Measurements from ENCODE around the gene SDK1.

SDK1 gene

DNA sequence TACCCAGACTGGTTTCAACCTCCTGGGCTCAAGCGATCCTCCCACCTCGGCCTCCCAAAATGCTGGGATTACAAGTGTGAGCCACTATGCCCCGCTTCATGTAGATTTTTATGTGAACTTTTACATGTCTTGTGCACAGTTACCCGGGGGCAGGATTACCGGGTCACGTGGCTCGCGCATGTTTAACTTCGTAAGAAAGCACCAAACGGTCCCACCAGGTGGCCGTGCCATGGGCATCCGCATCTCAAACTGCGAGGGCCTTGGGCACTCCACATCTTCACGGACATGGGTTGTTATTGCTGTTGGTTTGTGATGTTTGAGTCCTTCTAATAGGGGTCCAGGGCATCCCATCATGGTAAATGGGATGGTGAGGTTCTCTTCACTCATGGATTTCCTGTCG, 744.4 kb downstream of the SDK1 start:
- no peak for DNase-seq (ENCODE audit: low spot score)

DNA sequence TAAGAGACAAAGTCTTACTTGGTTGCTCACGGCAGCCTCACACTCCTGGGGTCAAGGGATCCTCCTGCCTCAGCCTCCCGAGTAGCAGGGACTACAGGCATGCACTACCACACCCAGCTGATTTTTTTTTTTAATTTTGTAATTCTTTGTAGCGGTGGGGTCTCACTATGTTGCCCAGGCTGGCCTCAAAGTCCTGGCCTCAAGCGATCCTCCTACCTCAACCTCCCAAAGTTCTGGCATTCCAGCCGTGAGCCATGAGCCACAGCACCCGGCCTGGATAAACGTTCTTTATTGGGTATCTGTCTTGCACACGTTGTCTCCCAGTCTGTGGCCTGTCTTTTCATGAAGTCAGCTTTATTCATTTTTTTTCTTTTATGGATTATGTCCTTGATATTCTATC, 744.9 kb downstream of the SDK1 start:
- DNase-seq (ENCODE audit: low spot score), result no peak

DNA sequence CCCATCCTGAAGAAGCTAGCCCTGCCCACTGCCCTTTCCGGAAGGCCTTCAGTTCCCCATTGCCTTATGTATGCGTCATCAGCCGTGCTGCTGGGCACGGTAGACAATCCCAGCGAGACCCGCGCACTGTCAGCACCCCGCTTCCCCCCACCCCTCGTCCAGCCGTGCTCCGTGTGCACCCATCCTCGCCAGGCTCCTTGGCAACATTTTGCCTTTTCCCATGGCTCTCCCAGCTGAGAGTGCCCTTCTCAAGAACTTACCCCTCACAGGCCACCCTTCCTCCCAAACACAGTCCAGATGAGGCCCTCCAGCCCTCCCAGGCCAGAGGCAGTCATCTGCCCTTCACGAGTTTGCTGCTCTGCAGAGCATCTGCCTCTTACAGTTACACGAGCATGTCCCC, 747.3 kb downstream of the SDK1 start:
- DNase-seq (ENCODE audit: low spot score), result no peak

DNA sequence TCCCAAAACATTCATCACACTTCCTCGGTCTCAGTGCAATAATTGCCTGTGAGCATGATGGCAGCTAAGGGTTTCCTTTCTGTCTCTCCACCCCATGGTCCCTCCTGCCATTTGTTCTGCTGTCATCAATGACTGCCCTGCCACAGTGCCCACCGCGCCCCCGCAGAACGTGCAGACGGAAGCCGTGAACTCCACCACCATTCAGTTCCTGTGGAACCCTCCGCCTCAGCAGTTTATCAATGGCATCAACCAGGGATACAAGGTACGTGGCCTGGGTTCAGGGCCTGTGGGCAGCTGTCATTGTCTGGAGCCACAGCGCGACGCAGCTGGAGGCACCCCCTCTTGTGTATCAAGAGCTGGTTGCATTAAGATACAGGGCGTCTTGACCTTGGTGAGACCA, 748.1 kb downstream of the SDK1 start:
- DNase-seq (ENCODE audit: low spot score), result no peak

GRCh38 chr7:4050126-4050660, 749.1 kb downstream of the SDK1 start:
- no peak for DNase-seq (ENCODE audit: low spot score)

- no peak for DNase-seq (ENCODE audit: low spot score)
Observed at GRCh38 chr7:4051696-4052095, 750.6 kb downstream of the SDK1 start.

DNA sequence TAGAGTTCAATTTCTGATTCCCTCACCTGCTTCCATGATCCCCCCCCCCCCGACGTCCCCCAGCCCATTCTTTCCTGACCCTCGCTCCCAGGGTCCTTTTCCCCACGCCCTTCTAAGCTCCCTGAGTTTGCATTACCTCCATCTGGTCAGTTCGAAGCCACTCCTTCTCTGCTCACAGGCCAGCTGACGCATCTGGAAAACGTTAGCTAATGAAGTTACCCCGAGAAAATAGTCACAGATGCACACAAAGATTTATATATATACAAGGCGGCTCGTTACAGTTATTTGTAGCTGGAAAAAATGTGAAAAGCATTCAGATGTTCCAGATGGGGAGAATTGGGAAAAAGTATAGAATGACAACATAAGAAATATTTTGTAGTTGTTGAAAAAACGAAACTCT, 751.1 kb downstream of the SDK1 start:
- DNase-seq (ENCODE audit: low spot score), result no peak

GRCh38 chr7:4054158-4054557, 753.1 kb downstream of the SDK1 start:
- no peak for DNase-seq (ENCODE audit: low spot score)

GRCh38 chr7:4056552-4057288, 755.7 kb downstream of the SDK1 start:
- DNase-seq (ENCODE audit: low spot score), result no peak

DNA sequence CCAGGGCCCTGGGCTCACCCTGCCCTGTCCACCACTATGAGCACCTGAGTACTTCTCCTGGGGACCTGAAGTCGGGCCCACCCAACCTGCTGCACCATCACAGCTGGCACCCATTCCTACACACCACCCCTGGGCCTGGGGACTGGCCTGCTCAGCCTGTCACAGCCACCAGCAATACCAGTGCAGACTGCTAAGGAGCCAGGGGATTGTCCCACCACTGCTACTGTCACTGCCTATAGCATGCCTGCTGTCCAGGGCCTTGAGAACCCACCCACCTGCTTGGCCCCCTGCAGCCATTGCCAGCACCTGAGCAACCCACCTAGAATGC, 756.2 kb downstream of the SDK1 start:
- DNase-seq (ENCODE audit: low spot score), result no peak

- DNase-seq (ENCODE audit: low spot score), result no peak
Observed at GRCh38 chr7:4058158-4058557, 757.1 kb downstream of the SDK1 start.

GRCh38 chr7:4065190-4065589, 764.1 kb downstream of the SDK1 start:
- DNase-seq (ENCODE audit: low spot score), result no peak

DNA sequence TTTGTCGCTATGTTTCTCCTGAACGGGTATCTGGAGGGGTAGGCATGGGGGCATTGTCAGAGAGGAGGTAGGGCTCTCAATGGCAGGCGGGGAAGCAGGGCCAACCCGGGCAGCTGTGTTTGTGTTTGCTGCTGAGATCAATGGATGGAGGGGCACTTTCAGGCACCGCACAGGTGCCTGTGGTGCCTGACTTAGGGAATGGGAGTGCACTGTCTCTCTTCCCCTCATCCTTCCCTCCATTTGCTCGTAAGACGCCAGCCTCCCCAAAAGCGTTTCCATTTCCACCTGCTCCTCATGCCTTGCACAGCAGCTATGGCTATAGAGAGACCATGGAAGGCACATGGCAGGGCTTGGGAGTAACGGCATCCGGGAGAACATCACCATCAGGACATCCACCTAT, 765.2 kb downstream of the SDK1 start:
- no peak for DNase-seq (ENCODE audit: low spot score)

- DNase-seq (ENCODE audit: low spot score), result no peak
Observed at GRCh38 chr7:4066626-4067475, 765.8 kb downstream of the SDK1 start.

DNA sequence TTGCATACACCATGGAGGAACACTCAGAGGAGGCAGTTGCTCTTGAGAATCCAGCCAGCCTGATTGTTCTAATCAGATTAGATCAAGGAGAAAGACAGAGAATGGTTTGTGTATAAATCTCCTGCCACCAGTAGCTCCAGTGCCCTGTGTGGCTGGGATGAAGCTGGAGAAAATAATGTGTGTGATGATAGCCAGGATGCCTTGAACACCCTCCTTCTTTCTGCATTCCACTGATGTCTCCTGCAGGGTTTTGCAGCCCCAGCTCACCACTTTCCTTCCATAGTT, 766.4 kb downstream of the SDK1 start:
- DNase-seq (ENCODE audit: low spot score), result no peak

- no peak for DNase-seq (ENCODE audit: low spot score)
Observed at GRCh38 chr7:4067874-4068273, 766.8 kb downstream of the SDK1 start.

- no peak for DNase-seq (ENCODE audit: low spot score)
Observed at GRCh38 chr7:4068286-4068685, 767.2 kb downstream of the SDK1 start.

GRCh38 chr7:4069268-4070095, 768.4 kb downstream of the SDK1 start:
- DNase-seq (ENCODE audit: low spot score), result no peak

DNA sequence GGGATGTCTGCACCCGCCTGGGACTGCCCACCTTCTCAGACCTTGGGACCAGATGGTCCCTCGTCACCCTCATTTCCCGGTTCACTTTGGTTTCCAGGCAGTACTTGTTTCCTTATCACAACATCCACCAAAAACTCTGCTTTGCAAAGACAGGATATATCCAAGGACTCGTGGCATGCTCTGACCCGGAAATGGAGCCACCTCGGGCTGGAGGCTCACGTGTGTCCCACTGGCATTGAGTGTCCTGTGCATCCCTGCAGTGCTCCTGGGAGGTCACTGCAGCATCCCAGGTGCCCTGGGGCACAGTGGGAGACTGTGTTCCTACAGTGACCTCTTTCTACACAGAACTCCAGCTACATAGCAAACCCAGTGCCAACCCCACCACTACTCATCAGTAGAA, 769.2 kb downstream of the SDK1 start:
- no peak for DNase-seq (ENCODE audit: low spot score)

GRCh38 chr7:4071370-4072058, 770.5 kb downstream of the SDK1 start:
- no peak for DNase-seq (ENCODE audit: low spot score)

DNA sequence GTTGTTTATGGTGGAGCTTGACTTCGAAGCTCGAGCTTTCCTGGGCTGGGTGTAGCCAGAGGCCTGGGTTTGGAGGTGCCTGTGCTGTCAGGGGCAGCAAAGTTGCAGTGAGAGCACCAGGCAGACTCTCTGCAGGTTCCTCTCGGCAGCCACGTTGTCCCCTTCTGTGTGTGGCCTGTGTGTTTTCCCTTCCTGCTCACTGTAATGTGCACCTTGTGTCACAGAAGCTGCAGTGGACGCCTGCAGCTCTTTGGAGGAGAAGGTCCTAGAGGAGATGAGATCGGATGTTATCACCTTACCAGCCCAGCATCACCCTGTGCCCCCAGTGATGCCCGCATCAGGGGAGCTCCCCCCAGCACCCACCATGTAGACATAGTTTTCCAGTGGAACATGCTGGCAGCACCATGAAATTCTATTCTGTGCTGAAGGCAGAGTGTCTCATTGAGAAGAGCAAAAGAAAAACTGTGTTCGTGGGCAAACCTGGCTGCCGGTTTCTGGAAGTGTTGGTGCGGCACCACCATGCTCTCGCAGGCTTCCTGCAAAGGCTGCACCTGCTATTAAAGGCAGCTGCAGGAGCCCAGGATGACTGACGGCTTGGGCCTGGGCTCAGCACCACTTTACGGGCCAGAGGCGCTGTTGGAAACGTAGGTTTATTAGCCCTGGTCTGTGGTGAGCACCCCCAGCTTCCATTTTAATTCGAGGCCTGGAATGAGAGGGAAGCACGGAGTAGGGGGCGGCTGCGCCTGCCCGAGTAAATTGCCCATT, 771.3 kb downstream of the SDK1 start:
- no peak for DNase-seq (ENCODE audit: low spot score)
